Neuronal stem cell (in vitro differentiated cells): ENCODE measurements around the gene ZNF320. TPM values are rescaled to one million over a fixed set of nuclear protein-coding genes. Genes with fewer than 3 reads are reported as not detected.
A peak's percentile ranks its signal among the peaks of the same experiment; 100 is the strongest.

Source experiments
- DNase-seq: peaks from one replicate; pipeline ENCODE4 v3.0.0-alpha.2; 2013; ENCODE audit warnings: low spot score
- H2AFZ ChIP-seq: one replicate; pipeline ENCODE4 v1.6.1; 2013; ENCODE audit warnings: mild to moderate bottlenecking, low read length, inconsistent platforms
- H2AK5ac ChIP-seq: 2 replicates; pipeline ENCODE4 v1.6.1; 2013; ENCODE audit warnings: low read depth, mild to moderate bottlenecking, inconsistent platforms, low read length, moderate library complexity, mixed read lengths
- H2BK120ac ChIP-seq: 2 replicates; pipeline ENCODE4 v1.6.1; 2013; ENCODE audit warnings: low read depth, mild to moderate bottlenecking, inconsistent platforms, low read length, moderate library complexity, mixed read lengths
- H2BK12ac ChIP-seq: one replicate; pipeline ENCODE4 v1.6.1; 2013; ENCODE audit warnings: low read length, inconsistent platforms
- H2BK15ac ChIP-seq: 2 replicates; pipeline ENCODE4 v1.6.1; 2013; ENCODE audit warnings: mild to moderate bottlenecking, low read length, inconsistent platforms, mixed read lengths
- H2BK5ac ChIP-seq: one replicate; pipeline ENCODE4 v1.6.1; 2013; ENCODE audit warnings: inconsistent platforms, mild to moderate bottlenecking, low read length, moderate library complexity
- H3K14ac ChIP-seq: one replicate; pipeline ENCODE4 v1.6.1; 2013; ENCODE audit warnings: low read length, inconsistent platforms
- H3K18ac ChIP-seq: 2 replicates; pipeline ENCODE4 v1.6.1; 2013; ENCODE audit warnings: low read length, inconsistent platforms
- H3K23ac ChIP-seq: 2 replicates; pipeline ENCODE4 v1.6.1; 2013; ENCODE audit warnings: low read depth, mild to moderate bottlenecking, mixed read lengths, low read length, inconsistent platforms; ENCODE audit not compliant: poor library complexity
- H3K27ac ChIP-seq: replicated peaks from 3 replicates; pipeline ENCODE4 v1.5.1; 2013; ENCODE audit warnings: low read length, inconsistent platforms
- H3K27me3 ChIP-seq, 3 experiments: 2 replicates each; pipeline ENCODE4 v1.6.1; 2013; ENCODE audit warnings: low read length in 3 of 3, mild to moderate bottlenecking in 2 of 3, inconsistent platforms in 1 of 3, low read depth in 1 of 3, mixed read lengths in 1 of 3, moderate library complexity in 1 of 3; ENCODE audit not compliant: control insufficient read depth in 3 of 3, insufficient read depth in 3 of 3
- H3K36me3 ChIP-seq, 2 donors: replicated peaks in 1 of 2; 2 replicates each; pipeline ENCODE4 v1.6.1; 2013; ENCODE audit warnings: low read length in 2 of 2; ENCODE audit not compliant: control insufficient read depth in 2 of 2, insufficient read depth in 2 of 2
- H3K4ac ChIP-seq: 2 replicates; pipeline ENCODE4 v1.6.1; 2013; ENCODE audit warnings: inconsistent platforms, mild to moderate bottlenecking, low read length, moderate library complexity
- H3K4me1 ChIP-seq, 2 donors: 1 replicate in 1 of 2; 2 replicates in 1 of 2; pipeline ENCODE4 v1.6.1; 2013; ENCODE audit warnings: low read length in 2 of 2, low read depth in 1 of 2; ENCODE audit not compliant: control insufficient read depth in 2 of 2, insufficient read depth in 1 of 2
- H3K4me2 ChIP-seq: one replicate; pipeline ENCODE4 v1.6.1; 2013; ENCODE audit warnings: mild to moderate bottlenecking, low read length, inconsistent platforms; ENCODE audit not compliant: insufficient read depth, poor library complexity, severe bottlenecking
- H3K4me3 ChIP-seq, 2 donors: 2 replicates each; pipeline ENCODE4 v1.5.1; 2013; ENCODE audit warnings: low read length in 2 of 2, mild to moderate bottlenecking in 2 of 2, inconsistent platforms in 1 of 2, moderate library complexity in 1 of 2
- H3K79me1 ChIP-seq: one replicate; pipeline ENCODE4 v1.6.1; 2013; ENCODE audit warnings: low read depth, mild to moderate bottlenecking, inconsistent platforms, low read length, moderate library complexity
- H3K9ac ChIP-seq: one replicate; pipeline ENCODE4 v1.6.1; 2013; ENCODE audit warnings: mild to moderate bottlenecking, low read depth, low read length, inconsistent platforms; ENCODE audit not compliant: poor library complexity
- H3K9me3 ChIP-seq, 2 donors: replicated peaks in 1 of 2; 2 replicates each; pipeline versions ENCODE3 to v1.6.1; 2013; ENCODE audit warnings: low read length in 2 of 2, mild to moderate bottlenecking in 2 of 2, inconsistent platforms in 1 of 2, low read depth in 1 of 2, mixed read lengths in 1 of 2, moderate library complexity in 1 of 2; ENCODE audit not compliant: control insufficient read depth in 2 of 2, insufficient read depth in 1 of 2
- H4K8ac ChIP-seq: one replicate; pipeline ENCODE4 v1.6.1; 2013; ENCODE audit warnings: low read depth, mild to moderate bottlenecking, inconsistent platforms, low read length, moderate library complexity
- H4K91ac ChIP-seq: one replicate; pipeline ENCODE4 v1.6.1; 2013; ENCODE audit warnings: low read length, low read depth, mild to moderate bottlenecking, inconsistent platforms; ENCODE audit not compliant: poor library complexity
- WGBS, 2 donors: extraction: QIAGEN DNeasy Blood & Tissue Kit; methylation state at CpG; one replicate each; pipeline ENCODE4 v1.1.7; 2013; ENCODE audit warnings: missing lambda C conversion rate in 2 of 2, mixed read lengths in 1 of 2; ENCODE audit not compliant: insufficient read length in 2 of 2, insufficient replicate concordance in 1 of 2; ENCODE audit errors: extremely low coverage in 2 of 2; 5-methylcytosine and 5-hydroxymethylcytosine counted together
- polyA plus RNA-seq, 2 experiments: library from polyadenylated mRNA; stranded (reverse); fragments of 200-250 nt; gene quantifications; one replicate each; pipeline ENCODE4 v1.2.3, GENCODE V29; 2013

Gene ZNF320
- polyA plus RNA-seq (2013, experiment 1 of 2), result 8.9 TPM
- polyA plus RNA-seq (2013, experiment 2 of 2), result 11.3 TPM

- Histone ChIP-seq H3K18ac (peak within 1 kb of the TSS; percentile 87), H3K4me1 (no peaks in the 10 kb centered on the region), H3K23ac (no peak within 1 kb of the TSS), H2BK5ac (peak within 1 kb of the TSS; percentile 19), H3K9ac (peak within 1 kb of the TSS; percentile 92), H2AK5ac (no peak within 1 kb of the TSS), H3K4me3 (peak within 1 kb of the TSS; percentile 82 to 85), H2AFZ (peak within 1 kb of the TSS; percentile 95), H3K4me2 (peak within 1 kb of the TSS; percentile 85), H3K14ac (no peak within 1 kb of the TSS), H3K9me3 (peaks cover 0 to 35% of the 10 kb centered on the region in 2 donors), H3K79me1 (peaks cover 4% of the 10 kb centered on the region), H2BK15ac (peak within 1 kb of the TSS; percentile 7), H4K91ac (no peak within 1 kb of the TSS), H3K4ac (no peak within 1 kb of the TSS), H2BK12ac (no peak within 1 kb of the TSS), H3K27ac (peak within 1 kb of the TSS; percentile 95), H4K8ac (no peak within 1 kb of the TSS), H2BK120ac (no peak within 1 kb of the TSS), H3K27me3 (no peaks in the 10 kb centered on the region), H3K36me3 (peaks cover 4 to 33% of the 10 kb centered on the region in 2 donors)
- WGBS, 2 donors, result no CpG with 5 or more reads among the region's 56 CpGs
- peak; percentile 91 for DNase-seq
Measured at GRCh38 chr19:52897138-52897935, at the start of gene ZNF320. ZNF320 (minus strand) TSS chr19:52897635; CDS start chr19:52890255, 7,380 bp downstream.

- no peak overlapping the region for H2BK15ac ChIP-seq
- no peak overlapping the region for H3K9ac ChIP-seq
- H2BK120ac ChIP-seq, result no peak overlapping the region
- WGBS, 2 donors, result no CpG with 5 or more reads among the region's 39 CpGs
- no peak overlapping the region for H2AK5ac ChIP-seq
- H2BK5ac ChIP-seq, result no peak overlapping the region
- no peak overlapping the region for H3K18ac ChIP-seq
- H2BK12ac ChIP-seq, result no peak overlapping the region
- H3K14ac ChIP-seq, result peak overlapping the region; percentile 38
- no peak overlapping the region for H2AFZ ChIP-seq
- no peak overlapping the region for H3K4ac ChIP-seq
- peaks cover 3% of the 10 kb centered on the region in 2 donors for H3K4me1 ChIP-seq
- peaks cover 18 to 36% of the 10 kb centered on the region in 2 donors for H3K36me3 ChIP-seq
- H3K27me3 ChIP-seq, result no peaks in the 10 kb centered on the region
- no peaks in the 10 kb centered on the region for H3K79me1 ChIP-seq
- no peak for DNase-seq
- no peak overlapping the region for H3K23ac ChIP-seq
- no peak overlapping the region for H3K27ac ChIP-seq
- H4K8ac ChIP-seq, result no peak overlapping the region
- no peak overlapping the region for H3K4me2 ChIP-seq
- H4K91ac ChIP-seq, result no peak overlapping the region
- no peak overlapping the region for H3K4me3 ChIP-seq
- peaks cover 25 to 50% of the 10 kb centered on the region in 2 donors for H3K9me3 ChIP-seq
Measured at GRCh38 chr19:52946322-52947310, 49.2 kb upstream of the ZNF320 start.

- no peak overlapping the region for H3K4me2 ChIP-seq
- H2AFZ ChIP-seq, result no peak overlapping the region
- peaks cover 21 to 42% of the 10 kb centered on the region in 2 donors for H3K9me3 ChIP-seq
- no peak overlapping the region for H3K23ac ChIP-seq
- H2BK12ac ChIP-seq, result no peak overlapping the region
- no peaks in the 10 kb centered on the region for H3K79me1 ChIP-seq
- H3K9ac ChIP-seq, result no peak overlapping the region
- H3K4me3 ChIP-seq, result no peak overlapping the region
- no peak overlapping the region for H4K8ac ChIP-seq
- no peak overlapping the region for H3K4ac ChIP-seq
- no peak overlapping the region for H2BK120ac ChIP-seq
- no peaks in the 10 kb centered on the region for H3K27me3 ChIP-seq
- H2BK5ac ChIP-seq, result no peak overlapping the region
- H2BK15ac ChIP-seq, result no peak overlapping the region
- no peak overlapping the region for H2AK5ac ChIP-seq
- H3K14ac ChIP-seq, result no peak overlapping the region
- H3K27ac ChIP-seq, result no peak overlapping the region
- no peak overlapping the region for H4K91ac ChIP-seq
- H3K4me1 ChIP-seq, result peaks cover 3% of the 10 kb centered on the region in 2 donors
- H3K36me3 ChIP-seq, result peaks cover 16 to 28% of the 10 kb centered on the region in 2 donors
- no peak for DNase-seq
- H3K18ac ChIP-seq, result no peak overlapping the region
- WGBS, 2 donors, result no CpG with 5 or more reads among the region's 24 CpGs
Measured at GRCh38 chr19:52945652-52946321, 48.4 kb upstream of the ZNF320 start.
